Tibial artery (tissue), 4 donors: ENCODE results near the gene CD8B.

Experiments used
- DNase-seq, 2 donors: peaks; one replicate each; pipeline ENCODE4 v3.0.0-alpha.2; 2019
- H3K27ac ChIP-seq, 2 donors: fragments of 200-600 bp; sonication (generic) in 1 of 2; 1 replicate in 1 of 2; 2 replicates in 1 of 2; pipeline ENCODE4 v1.5.1; 2018 to 2019; ENCODE audit warnings: mild to moderate bottlenecking in 1 of 2
- H3K27me3 ChIP-seq, 2 donors: fragments of 200-600 bp; sonication (generic) in 1 of 2; one replicate each; pipeline versions ENCODE4 v1.5.1 to v1.6.0; 2016 to 2019
- H3K36me3 ChIP-seq, 3 donors: fragments of 200-600 bp; sonication (generic) in 2 of 3; one replicate each; pipeline ENCODE4 v1.5.1; 2016 to 2019; ENCODE audit warnings: mild to moderate bottlenecking in 2 of 3
- H3K4me1 ChIP-seq, 4 donors: fragments of 200-600 bp; sonication (generic) in 2 of 4; 1 replicate in 3 of 4; 2 replicates in 1 of 4; pipeline ENCODE4 v1.5.1; 2016 to 2019
- H3K4me3 ChIP-seq, 2 donors: fragments of 200-600 bp; sonication (generic) in 1 of 2; 1 replicate in 1 of 2; 2 replicates in 1 of 2; pipeline ENCODE4 v1.5.1; 2018 to 2019; ENCODE audit warnings: mild to moderate bottlenecking in 2 of 2
- H3K9me3 ChIP-seq, 3 donors: fragments of 200-600 bp; sonication (generic) in 1 of 3; one replicate each; pipeline ENCODE4 v1.5.1; 2016 to 2019
- intact Hi-C: fragments of 100-400 bp; cut with DNase I; formaldehyde crosslinking; loops from one replicate; pipeline ENCODE4 v1.15.0; 2023; ENCODE audit warnings: low total_unique reads
- TF ChIP-seq, protein P1 (sequence below), 2 experiments: fragments of 200-600 bp in 1 of 2; fragments of 450-650 bp in 1 of 2; IDR thresholded peaks; one replicate each; pipeline ENCODE4 v1.5.1; 2017 to 2019; ENCODE audit warnings: antibody characterized with exemption in 2 of 2, mild to moderate bottlenecking in 1 of 2, moderate library complexity in 1 of 2

Gene CD8B

DNA sequence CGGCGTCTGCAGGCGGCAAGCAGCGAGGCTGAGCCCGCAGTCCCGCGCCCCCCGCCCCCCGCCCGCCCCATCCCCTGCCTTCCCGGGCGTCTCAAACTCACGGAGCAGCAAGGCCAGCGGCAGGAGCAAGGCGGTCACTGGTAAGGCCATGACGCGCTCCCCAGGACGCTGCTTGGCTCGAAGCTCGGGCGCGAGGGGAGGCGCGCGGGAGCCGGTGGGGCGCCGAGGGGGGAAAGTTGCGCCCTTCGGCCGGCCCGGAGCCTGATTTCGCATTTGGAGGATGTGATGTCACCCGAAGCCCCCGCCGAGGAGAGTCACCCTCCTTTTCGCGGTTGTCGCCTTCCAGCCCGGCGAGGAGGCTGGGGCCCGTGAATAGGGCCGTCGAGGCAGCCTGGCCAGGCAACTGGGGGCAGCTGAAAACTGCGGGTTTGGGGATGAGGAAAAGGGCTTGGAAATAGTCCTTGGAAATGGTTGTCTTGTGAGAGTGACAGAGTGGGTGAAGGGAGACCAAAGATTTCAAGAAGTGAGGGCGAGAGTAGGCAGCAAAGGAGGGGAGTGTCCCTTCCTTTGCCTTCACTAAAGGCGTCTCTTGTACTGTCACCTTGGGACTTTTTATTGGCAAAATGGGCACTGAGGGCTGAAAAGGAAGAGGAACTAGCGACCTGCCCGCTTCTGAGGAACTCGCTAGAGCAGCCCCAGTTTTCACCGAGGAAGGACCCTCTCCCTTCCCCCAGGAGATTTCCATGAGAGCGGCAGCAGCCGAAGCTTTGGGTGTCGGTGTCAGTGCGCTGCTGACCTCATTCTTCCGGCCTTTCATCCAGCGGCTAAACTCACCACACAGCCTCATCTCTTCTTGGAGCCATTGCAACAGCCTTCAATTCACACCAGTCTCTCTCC lies 70.8 kb downstream of the CD8B start, which contains the start of gene CD8A:
Gene CD8A (minus strand): TSS at position 238 of the 897 bp plus-strand sequence. CDS start 88 bp downstream, at position 150.
- Histone ChIP-seq H3K27me3 (peaks cover 3 to 58% of the 10 kb centered on the region in 2 donors), H3K27ac (no peak within 1 kb of the TSS), H3K4me3 (peak within 1 kb of the TSS in 1 of 2 donors; percentile 26), H3K36me3 (no peaks in the 10 kb centered on the region), H3K4me1 (peaks cover 0 to 45% (median 30%) of the 10 kb centered on the region in 4 donors), H3K9me3 (peaks cover 0 to under 1% (median 0%) of the 10 kb centered on the region in 3 donors)
- TF ChIP-seq, protein P1, sequence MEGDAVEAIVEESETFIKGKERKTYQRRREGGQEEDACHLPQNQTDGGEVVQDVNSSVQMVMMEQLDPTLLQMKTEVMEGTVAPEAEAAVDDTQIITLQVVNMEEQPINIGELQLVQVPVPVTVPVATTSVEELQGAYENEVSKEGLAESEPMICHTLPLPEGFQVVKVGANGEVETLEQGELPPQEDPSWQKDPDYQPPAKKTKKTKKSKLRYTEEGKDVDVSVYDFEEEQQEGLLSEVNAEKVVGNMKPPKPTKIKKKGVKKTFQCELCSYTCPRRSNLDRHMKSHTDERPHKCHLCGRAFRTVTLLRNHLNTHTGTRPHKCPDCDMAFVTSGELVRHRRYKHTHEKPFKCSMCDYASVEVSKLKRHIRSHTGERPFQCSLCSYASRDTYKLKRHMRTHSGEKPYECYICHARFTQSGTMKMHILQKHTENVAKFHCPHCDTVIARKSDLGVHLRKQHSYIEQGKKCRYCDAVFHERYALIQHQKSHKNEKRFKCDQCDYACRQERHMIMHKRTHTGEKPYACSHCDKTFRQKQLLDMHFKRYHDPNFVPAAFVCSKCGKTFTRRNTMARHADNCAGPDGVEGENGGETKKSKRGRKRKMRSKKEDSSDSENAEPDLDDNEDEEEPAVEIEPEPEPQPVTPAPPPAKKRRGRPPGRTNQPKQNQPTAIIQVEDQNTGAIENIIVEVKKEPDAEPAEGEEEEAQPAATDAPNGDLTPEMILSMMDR (IDR thresholded peaks at IDR 0.05) = no peak
- intact Hi-C loops = no loop called here
- DNase-seq = no peak

GRCh38 chr2:86790134-86790675 lies 71.5 kb downstream of the CD8B start:
- TF ChIP-seq, protein P1 (IDR thresholded peaks at IDR 0.05) = no peak
- Histone ChIP-seq H3K36me3 (no peaks in the 10 kb centered on the region), H3K4me1 (peaks cover 0 to 45% (median 30%) of the 10 kb centered on the region in 4 donors), H3K9me3 (no peaks in the 10 kb centered on the region), H3K27ac (no peak overlapping the region), H3K4me3 (peak overlapping the region in 1 of 2 donors; percentile 26), H3K27me3 (peaks cover 3 to 60% of the 10 kb centered on the region in 2 donors)
- no peak for DNase-seq
- intact Hi-C loops = no loop called here

DNA sequence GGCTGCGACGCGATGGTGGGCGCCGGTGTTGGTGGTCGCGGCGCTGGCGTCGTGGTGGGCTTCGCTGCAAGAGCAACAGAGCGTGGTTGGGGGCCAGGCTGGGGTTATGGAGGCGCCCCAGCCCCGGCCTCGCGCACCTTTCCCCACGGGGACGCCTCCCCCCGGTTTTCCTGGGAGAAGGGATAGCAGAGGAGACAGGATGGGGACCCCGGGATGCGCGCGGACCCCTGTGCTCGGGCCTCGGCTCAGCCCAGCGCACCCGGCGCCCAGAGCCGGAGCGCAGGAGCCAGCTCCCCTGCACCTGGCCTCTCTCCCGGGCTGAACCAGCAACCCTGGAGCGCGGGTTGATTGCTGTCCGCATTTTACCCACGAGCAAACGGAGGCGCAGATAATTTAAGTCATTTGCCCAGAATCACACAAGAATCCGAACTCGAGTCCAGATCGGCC lies 72.0 kb downstream of the CD8B start:
- intact Hi-C loops = no loop called here
- TF ChIP-seq, protein P1 (IDR thresholded peaks at IDR 0.05) = no peak
- Histone ChIP-seq H3K4me1 (peaks cover 0 to 45% (median 30%) of the 10 kb centered on the region in 4 donors), H3K27ac (no peak overlapping the region), H3K36me3 (no peaks in the 10 kb centered on the region), H3K4me3 (peak overlapping the region in 1 of 2 donors; percentile 12), H3K27me3 (peaks cover 3 to 60% of the 10 kb centered on the region in 2 donors), H3K9me3 (no peaks in the 10 kb centered on the region)
- DNase-seq = no peak

- TF ChIP-seq, protein P1 (IDR thresholded peaks at IDR 0.05) = no peak
- intact Hi-C loops = no loop called here
- Histone ChIP-seq H3K4me1 (peaks cover 0 to 45% (median 30%) of the 10 kb centered on the region in 4 donors), H3K36me3 (no peaks in the 10 kb centered on the region), H3K9me3 (no peaks in the 10 kb centered on the region), H3K27ac (no peak overlapping the region), H3K27me3 (peaks cover 3 to 56% of the 10 kb centered on the region in 2 donors), H3K4me3 (peak overlapping the region in 1 of 2 donors; percentile 12)
- no peak for DNase-seq
These were observed 72.6 kb downstream of the CD8B start for GRCh38 chr2:86788881-86789686.

- H3K27ac ChIP-seq = no peak overlapping the region
- intact Hi-C loops = no loop called here
These were observed 73.5 kb downstream of the CD8B start for GRCh38 chr2:86788165-86788564.

More at GRCh38 chr2:86788165-86788564, 73.5 kb downstream of the CD8B start:
- Histone ChIP-seq H3K36me3 (no peaks in the 10 kb centered on the region), H3K27me3 (peaks cover 3 to 48% of the 10 kb centered on the region in 2 donors), H3K4me1 (peaks cover 0 to 45% (median 30%) of the 10 kb centered on the region in 4 donors), H3K9me3 (no peaks in the 10 kb centered on the region), H3K4me3 (no peak overlapping the region)
- DNase-seq = no peak
- TF ChIP-seq, protein P1 (IDR thresholded peaks at IDR 0.05) = no peak
